Thyroid gland (tissue), 4 donors: ENCODE data around the gene SLC38A4.

Source experiments
- CTCF ChIP-seq, 6 experiments: fragments of 200-600 bp in 3 of 6; fragments of 450-650 bp in 3 of 6; sonication (generic) in 3 of 6; IDR thresholded peaks; one replicate each; pipeline ENCODE4 v1.5.1; 2016 to 2019; ENCODE audit warnings: antibody characterized with exemption in 6 of 6, mild to moderate bottlenecking in 2 of 6, inconsistent platforms in 1 of 6, moderate library complexity in 1 of 6
- POLR2A ChIP-seq, 2 donors: fragments of 450-650 bp; IDR thresholded peaks; one replicate each; pipeline ENCODE4 v1.6.1; 2017; ENCODE audit warnings: antibody characterized with exemption in 2 of 2, mild to moderate bottlenecking in 2 of 2, moderate library complexity in 1 of 2

DNA sequence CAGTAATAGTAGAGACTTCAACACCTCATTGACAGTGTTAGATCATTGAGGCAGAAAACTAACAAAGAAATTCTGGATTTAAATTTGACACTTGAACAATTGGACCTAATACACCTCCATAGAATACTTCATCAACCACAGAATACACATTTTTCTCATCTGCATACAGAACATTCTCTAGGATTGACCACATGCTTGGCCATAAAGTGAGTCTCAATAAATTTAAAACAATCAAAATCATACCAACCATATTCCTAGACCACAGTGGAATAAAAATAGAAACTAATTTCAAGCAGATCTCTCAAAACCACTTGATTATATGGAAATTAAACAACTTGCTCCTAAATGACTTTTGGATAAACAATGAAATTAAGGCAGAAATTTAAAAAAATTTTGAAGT, 82.3 kb downstream of the SLC38A4 start:
- TF ChIP-seq CTCF (IDR thresholded peaks at IDR 0.05) = no peak
- no peak for TF ChIP-seq POLR2A (IDR thresholded peaks at IDR 0.05)
